Fibroblast of lung (primary cell): ENCODE measurements around the gene CCDC78.

Source experiments
- CTCF ChIP-seq, 2 donors: IDR thresholded peaks in 1 of 2; conservative IDR thresholded peaks in 1 of 2; 1 replicate in 1 of 2; 2 replicates in 1 of 2; pipeline ENCODE4 v1.5.1; 2011 to 2012; ENCODE audit warnings: low read length in 2 of 2, control low read depth in 1 of 2, inconsistent platforms in 1 of 2, low read depth in 1 of 2, mild to moderate bottlenecking in 1 of 2
- EZH2 ChIP-seq: IDR thresholded peaks from 2 replicates; pipeline ENCODE4 v1.5.1; 2012; ENCODE audit warnings: low read length, control low read depth, mild to moderate bottlenecking; ENCODE audit errors: missing control alignments

- TF ChIP-seq CTCF (conservative IDR thresholded peaks at IDR 0.05 in 1 of 2, IDR thresholded peaks at IDR 0.05 in 1 of 2; ENCODE audit: low read depth in 1 of 2, low read length in 2 of 2) (no peak), EZH2 (no peak)
Measured at GRCh38 chr16:734208-734980, 8.2 kb upstream of the CCDC78 start.
